IgD-negative memory B cell (primary cell): ENCODE data around the gene KLF1. TPM values are rescaled to one million over a fixed set of nuclear protein-coding genes. Genes with fewer than 3 reads are reported as not detected.
"Not testable (repeated sequence)": the region's sequence is repeated elsewhere in the genome, so short reads cannot be mapped to it uniquely, and the experiment has no call there.

Experiments
- H3K27ac Mint-ChIP-seq, 3 donors: one replicate each; pipeline ENCODE4 v1.8.0; 2020 to 2022; ENCODE audit warnings: mild to moderate bottlenecking in 3 of 3, mixed read lengths in 3 of 3, moderate library complexity in 1 of 3
- H3K27me3 Mint-ChIP-seq: one replicate; pipeline ENCODE4 v1.8.0; 2021; ENCODE audit warnings: mixed read lengths
- H3K36me3 Mint-ChIP-seq: one replicate; pipeline ENCODE4 v1.8.0; 2020; ENCODE audit warnings: mild to moderate bottlenecking, mixed read lengths
- H3K4me1 Mint-ChIP-seq, 3 donors: one replicate each; pipeline ENCODE4 v1.8.0; 2020 to 2022; ENCODE audit warnings: mixed read lengths in 3 of 3, mild to moderate bottlenecking in 1 of 3
- H3K4me3 Mint-ChIP-seq, 4 donors: one replicate each; pipeline ENCODE4 v1.8.0; 2020 to 2022; ENCODE audit warnings: mild to moderate bottlenecking in 4 of 4, mixed read lengths in 4 of 4, moderate library complexity in 3 of 4
- H3K9me3 Mint-ChIP-seq, 3 donors: one replicate each; pipeline ENCODE4 v1.8.0; 2020 to 2021; ENCODE audit warnings: mixed read lengths in 3 of 3, mild to moderate bottlenecking in 1 of 3
- polyA plus RNA-seq: library from polyadenylated mRNA; unstranded; fragments of 300-500 nt; fragmentation: Illumina TruSeq; gene quantifications from one replicate; pipeline ENCODE4 v1.2.3, GENCODE V29; 2021

The KLF1 gene
- not detected for polyA plus RNA-seq

- H3K9me3 Mint-ChIP-seq, result peaks cover 0 to 6% (median 0%) of the 10 kb centered on the region in 3 donors
Measured at GRCh38 chr19:12886969-12887747, at the start of gene KLF1. Gene KLF1, minus strand, starts transcription at chr19:12887201. Its CDS starts 61 bp downstream, at chr19:12887140.

GRCh38 chr19:12936582-12936981 lies 49.6 kb upstream of the KLF1 start:
- peak overlapping the region in 3 of 4 donors; percentile 28 to 67 (median 66) for H3K4me3 Mint-ChIP-seq
- H3K27me3 Mint-ChIP-seq, result no peaks in the 10 kb centered on the region
- H3K4me1 Mint-ChIP-seq, result peaks cover 36 to 48% (median 38%) of the 10 kb centered on the region in 3 donors
- peaks cover 7% of the 10 kb centered on the region for H3K36me3 Mint-ChIP-seq
- H3K27ac Mint-ChIP-seq, result peak overlapping the region in 1 of 3 donors; percentile 97
- no peaks in the 10 kb centered on the region for H3K9me3 Mint-ChIP-seq

More at GRCh38 chr19:12886969-12887747, at the start of gene KLF1:
- Mint-ChIP-seq H3K4me1 (peaks cover 18 to 24% (median 23%) of the 10 kb centered on the region in 3 donors), H3K27ac (peak within 1 kb of the TSS in 2 of 3 donors; percentile 42 to 50), H3K27me3 (no peaks in the 10 kb centered on the region), H3K4me3 (peak within 1 kb of the TSS in 3 of 4 donors; percentile 72 to 83 (median 78)), H3K36me3 (peaks cover 2% of the 10 kb centered on the region)

- Mint-ChIP-seq H3K27ac (no peak overlapping the region), H3K9me3 (no peaks in the 10 kb centered on the region), H3K4me3 (peak overlapping the region in 2 of 4 donors; percentile 36 to 43)
Measured at GRCh38 chr19:12935071-12935470, 48.1 kb upstream of the KLF1 start.

GRCh38 chr19:12933287-12934072 lies 46.5 kb upstream of the KLF1 start, which contains the start of gene FARSA:
Gene FARSA, minus strand, starts transcription at chr19:12933711. Its CDS starts 15 bp downstream, at chr19:12933696.
- Mint-ChIP-seq H3K27ac (peak within 1 kb of the TSS; percentile 33 to 93 (median 89)), H3K36me3 (peaks cover 1% of the 10 kb centered on the region), H3K4me1 (peaks cover 18 to 32% (median 24%) of the 10 kb centered on the region in 3 donors), H3K9me3 (no peaks in the 10 kb centered on the region), H3K4me3 (peak within 1 kb of the TSS; percentile 78 to 99 (median 98)), H3K27me3 (no peaks in the 10 kb centered on the region)

More at GRCh38 chr19:12935071-12935470, 48.1 kb upstream of the KLF1 start:
- Mint-ChIP-seq H3K36me3 (peaks cover 5% of the 10 kb centered on the region), H3K27me3 (no peaks in the 10 kb centered on the region), H3K4me1 (peaks cover 30 to 40% (median 33%) of the 10 kb centered on the region in 3 donors)

GRCh38 chr19:12932392-12933286 lies 45.6 kb upstream of the KLF1 start:
- H3K4me1 Mint-ChIP-seq, result peaks cover 9 to 30% (median 22%) of the 10 kb centered on the region in 3 donors
- H3K4me3 Mint-ChIP-seq, result peak overlapping the region; percentile 78 to 99 (median 98)
- peak overlapping the region; percentile 33 to 93 (median 85) for H3K27ac Mint-ChIP-seq
- peaks cover 1% of the 10 kb centered on the region for H3K36me3 Mint-ChIP-seq
- H3K27me3 Mint-ChIP-seq, result no peaks in the 10 kb centered on the region
- no peaks in the 10 kb centered on the region for H3K9me3 Mint-ChIP-seq

GRCh38 chr19:12930002-12930645 lies 43.1 kb upstream of the KLF1 start:
- Mint-ChIP-seq H3K4me3 (peak overlapping the region in 1 of 4 donors; percentile 38), H3K27me3 (no peaks in the 10 kb centered on the region), H3K4me1 (peaks cover 4 to 21% (median 13%) of the 10 kb centered on the region in 3 donors), H3K9me3 (no peaks in the 10 kb centered on the region), H3K36me3 (peaks cover 5% of the 10 kb centered on the region), H3K27ac (no peak overlapping the region)

- peaks cover 0 to 3% (median 2%) of the 10 kb centered on the region in 3 donors for H3K4me1 Mint-ChIP-seq
Measured at GRCh38 chr19:12924621-12925310, 37.8 kb upstream of the KLF1 start.

GRCh38 chr19:12922959-12923358 lies 36.0 kb upstream of the KLF1 start:
- H3K36me3 Mint-ChIP-seq, result peaks cover 8% of the 10 kb centered on the region
- no peaks in the 10 kb centered on the region for H3K27me3 Mint-ChIP-seq
- H3K9me3 Mint-ChIP-seq, result peaks cover 0 to 1% (median 0%) of the 10 kb centered on the region in 3 donors
- H3K4me1 Mint-ChIP-seq, result peaks cover 5 to 6% (median 5%) of the 10 kb centered on the region in 3 donors
- peak overlapping the region in 1 of 4 donors; percentile 74 for H3K4me3 Mint-ChIP-seq
- peak overlapping the region in 1 of 3 donors; percentile 72 for H3K27ac Mint-ChIP-seq

More at GRCh38 chr19:12924621-12925310, 37.8 kb upstream of the KLF1 start:
- no peaks in the 10 kb centered on the region for H3K9me3 Mint-ChIP-seq
- H3K27ac Mint-ChIP-seq, result no peak overlapping the region
- no peaks in the 10 kb centered on the region for H3K27me3 Mint-ChIP-seq
- peaks cover 8% of the 10 kb centered on the region for H3K36me3 Mint-ChIP-seq
- no peak overlapping the region for H3K4me3 Mint-ChIP-seq

- Mint-ChIP-seq H3K27me3 (no peaks in the 10 kb centered on the region), H3K27ac (peak overlapping the region in 2 of 3 donors; percentile 46 to 85), H3K9me3 (peaks cover 0 to 1% (median 0%) of the 10 kb centered on the region in 3 donors), H3K4me1 (peaks cover 5 to 8% (median 6%) of the 10 kb centered on the region in 3 donors), H3K36me3 (peaks cover 4% of the 10 kb centered on the region), H3K4me3 (peak overlapping the region in 1 of 4 donors; percentile 57)
Measured at GRCh38 chr19:12921047-12921446, 34.0 kb upstream of the KLF1 start.

GRCh38 chr19:12918253-12918652 lies 31.3 kb upstream of the KLF1 start:
- Mint-ChIP-seq H3K4me1 (peaks cover 6 to 13% (median 11%) of the 10 kb centered on the region in 3 donors), H3K27ac (peak overlapping the region in 1 of 3 donors; percentile 57), H3K4me3 (peak overlapping the region in 1 of 4 donors; percentile 49), H3K27me3 (no peaks in the 10 kb centered on the region), H3K36me3 (peaks cover 4% of the 10 kb centered on the region), H3K9me3 (peaks cover 0 to 1% (median 0%) of the 10 kb centered on the region in 3 donors)

- peaks cover 6 to 13% (median 11%) of the 10 kb centered on the region in 3 donors for H3K4me1 Mint-ChIP-seq
- H3K4me3 Mint-ChIP-seq, H3K36me3 Mint-ChIP-seq, H3K27me3 Mint-ChIP-seq, H3K27ac Mint-ChIP-seq, H3K9me3 Mint-ChIP-seq: not testable (repeated sequence)
Measured at GRCh38 chr19:12915860-12916259, 28.9 kb upstream of the KLF1 start.

GRCh38 chr19:12913851-12914690 lies 27.1 kb upstream of the KLF1 start:
- Mint-ChIP-seq H3K27ac (peak overlapping the region in 2 of 3 donors; percentile 7 to 52), H3K36me3 (no peaks in the 10 kb centered on the region), H3K4me3 (peak overlapping the region in 2 of 4 donors; percentile 21 to 73), H3K4me1 (peaks cover 2 to 9% (median 8%) of the 10 kb centered on the region in 3 donors), H3K27me3 (no peaks in the 10 kb centered on the region), H3K9me3 (peaks cover 0 to under 1% (median 0%) of the 10 kb centered on the region in 3 donors)
